Psoas muscle (tissue), 8 donors: Measurements from ENCODE around the gene ADCY1. TPM values are rescaled to one million over a fixed set of nuclear protein-coding genes. Genes with fewer than 3 reads are reported as not detected.
"Not testable (repeated sequence)": the region's sequence is repeated elsewhere in the genome, so short reads cannot be mapped to it uniquely, and the experiment has no call there.

ENCODE experiments used
- ATAC-seq, 4 donors: fragments of 200-7000 bp; cut with Tn5 transposase; one replicate each; pipeline ENCODE4 v1.9.1; 2020; ENCODE audit warnings: moderate library complexity in 3 of 4, mild to moderate bottlenecking in 2 of 4
- DNase-seq, 2 donors: peaks; one replicate each; pipeline ENCODE4 v3.0.0-alpha.2; 2020
- H3K27ac ChIP-seq: fragments of 200-600 bp; one replicate; pipeline ENCODE4 v1.8.0; 2022
- H3K27me3 ChIP-seq, 3 donors: fragments of 200-600 bp in 1 of 3; one replicate each; pipeline versions ENCODE4 v1.6.1 to v1.8.0; 2013 to 2022; ENCODE audit warnings: low read length in 2 of 3, mild to moderate bottlenecking in 2 of 3, moderate library complexity in 1 of 3; ENCODE audit not compliant: insufficient read depth in 3 of 3
- H3K36me3 ChIP-seq, 2 donors: fragments of 200-600 bp in 1 of 2; one replicate each; pipeline versions ENCODE4 v1.6.1 to v1.8.0; 2013 to 2022; ENCODE audit warnings: low read depth in 1 of 2, mild to moderate bottlenecking in 1 of 2, moderate library complexity in 1 of 2; ENCODE audit not compliant: insufficient read depth in 1 of 2
- H3K4me1 ChIP-seq: fragments of 200-600 bp; one replicate; pipeline ENCODE4 v1.8.0; 2022
- H3K4me3 ChIP-seq: fragments of 200-600 bp; one replicate; pipeline ENCODE4 v1.8.0; 2022; ENCODE audit warnings: mild to moderate bottlenecking
- H3K9me3 ChIP-seq: fragments of 200-600 bp; one replicate; pipeline ENCODE4 v1.8.0; 2022
- CTCF ChIP-seq: fragments of 200-600 bp; IDR thresholded peaks from one replicate; pipeline ENCODE4 v1.8.0; 2022; ENCODE audit warnings: antibody characterized with exemption
- WGBS, 3 donors: extraction: QIAGEN DNeasy Blood & Tissue Kit; methylation state at CpG; one replicate each; pipeline versions ENCODE4 v1.1.6 to v1.1.7; 2013; 5-methylcytosine and 5-hydroxymethylcytosine counted together
- intact Hi-C, 2 donors: fragments of 100-400 bp; cut with DNase I; formaldehyde crosslinking; loops; one replicate each; pipeline versions ENCODE4 v1.11.0 to v1.14.2; 2022
- polyA plus RNA-seq, 3 donors: library from polyadenylated mRNA; stranded (reverse); fragments of 200-250 nt; gene quantifications; one replicate each; pipeline ENCODE4 v1.2.3, GENCODE V29; 2013
- total RNA-seq, 4 donors: library from RNA; stranded (reverse); fragmentation: NEBNext Ultra II Directional in 2 of 4; extraction: Animal tissue kit (Norgen Biotek cat#: 25700) in 2 of 4; gene quantifications; one replicate each; pipeline versions ENCODE4 v1.2.1 to v1.2.4, GENCODE V29; 2021 to 2023
- donor health status: healthy with polysubstance abuse.
- donor health status: DM: no; HTN: no; CAD: no; lungs with moderate emphysema.
- donor health status: Bipolar disorder and iron deficiency.
- donor health status: healthy.
- donor health status: DM: yes; HTN: yes; CAD: no.
- donor health status: DM: no; HTN: no; CAD: no.
- donor health status: DM: no; HTN: no; CAD: no.
- donor health status: DM: yes; HTN: yes; CAD: no.

Gene ADCY1
- total and polyA plus RNA-seq, 7 donors = 1.3 to 4.3 (median 2.2) TPM

- intact Hi-C loops = not testable (repeated sequence)
- H3K36me3 ChIP-seq = peaks cover 0 to 72% of the 10 kb centered on the region in 2 donors
- WGBS, 3 donors = 92 to 93% (median 93%) methylated on average over 2 of the region's 2 CpGs
These were observed 177.2 kb downstream of the ADCY1 start for GRCh38 chr7:45751352-45751751.

GRCh38 chr7:45756333-45756732, 182.2 kb downstream of the ADCY1 start:
- 95 to 99% (median 98%) methylated on average over 3 of the region's 4 CpGs for WGBS, 3 donors
- H3K9me3 ChIP-seq, ATAC-seq, H3K4me3 ChIP-seq, H3K27ac ChIP-seq, H3K27me3 ChIP-seq, DNase-seq, H3K4me1 ChIP-seq, intact Hi-C loops: not testable (repeated sequence)
- peaks cover 0 to 45% of the 10 kb centered on the region in 2 donors for H3K36me3 ChIP-seq

More at GRCh38 chr7:45751352-45751751, 177.2 kb downstream of the ADCY1 start:
- not testable (repeated sequence) for H3K27me3 ChIP-seq, H3K4me3 ChIP-seq, H3K4me1 ChIP-seq, H3K9me3 ChIP-seq, ATAC-seq, DNase-seq, H3K27ac ChIP-seq

- WGBS, 3 donors = 89 to 92% (median 92%) methylated on average over 2 of the region's 2 CpGs
- H3K4me1 ChIP-seq, intact Hi-C loops, DNase-seq, H3K9me3 ChIP-seq, H3K4me3 ChIP-seq, H3K27ac ChIP-seq, H3K27me3 ChIP-seq, ATAC-seq: not testable (repeated sequence)
- peak; percentile 15 for TF ChIP-seq CTCF
- H3K36me3 ChIP-seq = peaks cover 0 to 41% of the 10 kb centered on the region in 2 donors
These were observed 182.6 kb downstream of the ADCY1 start for GRCh38 chr7:45756757-45757156.

GRCh38 chr7:45759464-45759863, 185.3 kb downstream of the ADCY1 start:
- DNase-seq, H3K27ac ChIP-seq, H3K27me3 ChIP-seq, H3K4me1 ChIP-seq, ATAC-seq, H3K9me3 ChIP-seq, H3K4me3 ChIP-seq, intact Hi-C loops: not testable (repeated sequence)
- 92 to 97% (median 94%) methylated on average over 1 of the region's 1 CpG for WGBS, 3 donors
- H3K36me3 ChIP-seq = peaks cover 0 to 33% of the 10 kb centered on the region in 2 donors

GRCh38 chr7:45761545-45762205, 187.5 kb downstream of the ADCY1 start:
- peak in 1 of 4 donors; percentile 21 for ATAC-seq
- peak overlapping the region; percentile 56 for H3K27ac ChIP-seq
- peaks cover 0 to 22% of the 10 kb centered on the region in 2 donors for H3K36me3 ChIP-seq
- H3K9me3 ChIP-seq, H3K4me3 ChIP-seq, intact Hi-C loops, H3K4me1 ChIP-seq, H3K27me3 ChIP-seq, DNase-seq: not testable (repeated sequence)
- 66 to 78% (median 66%) methylated on average over 5 of the region's 5 CpGs for WGBS, 3 donors

GRCh38 chr7:45762225-45762994, 188.2 kb downstream of the ADCY1 start:
- H3K36me3 ChIP-seq = peaks cover 0 to 15% of the 10 kb centered on the region in 2 donors
- ATAC-seq, H3K4me1 ChIP-seq, intact Hi-C loops, DNase-seq, H3K4me3 ChIP-seq, H3K27me3 ChIP-seq, H3K9me3 ChIP-seq: not testable (repeated sequence)
- 63 to 82% (median 78%) methylated on average over 3 of the region's 3 CpGs for WGBS, 3 donors
- H3K27ac ChIP-seq = peak overlapping the region; percentile 56

GRCh38 chr7:45768516-45769394, 194.6 kb downstream of the ADCY1 start:
- WGBS, 3 donors = 0 to 1% (median 0%) methylated on average over 58 to 72 of the region's 72 CpGs
- DNase-seq (peak; percentile 99), ATAC-seq (peak; percentile 100)
- intact Hi-C loops, H3K4me1 ChIP-seq, H3K27me3 ChIP-seq, H3K9me3 ChIP-seq: not testable (repeated sequence)
- Histone ChIP-seq H3K4me3 (peak overlapping the region; percentile 96), H3K27ac (peak overlapping the region; percentile 84), H3K36me3 (peaks cover 0 to 10% of the 10 kb centered on the region in 2 donors)

GRCh38 chr7:45769626-45770025, 195.5 kb downstream of the ADCY1 start:
- H3K27me3 ChIP-seq, intact Hi-C loops, H3K4me1 ChIP-seq, H3K9me3 ChIP-seq, ATAC-seq: not testable (repeated sequence)
- whole genome bisulfite sequencing, 3 donors = 95 to 97% (median 96%) methylated on average over 19 to 20 of the region's 20 CpGs
- peak overlapping the region; percentile 96 for H3K4me3 ChIP-seq
- peak in 1 of 2 donors; percentile 55 for DNase-seq
- peak overlapping the region; percentile 84 for H3K27ac ChIP-seq
- peaks cover 0 to 17% of the 10 kb centered on the region in 2 donors for H3K36me3 ChIP-seq
